ENCODE measurements around the gene SLC9A1. TPM values are rescaled to one million over a fixed set of nuclear protein-coding genes. Genes with fewer than 3 reads are reported as not detected.
"Not testable (repeated sequence)": the region's sequence is repeated elsewhere in the genome, so short reads cannot be mapped to it uniquely, and the experiment has no call there.

The SLC9A1 gene
- total RNA-seq, 1 donor from 2014 or later = 54.6 TPM

- Mint-ChIP-seq H3K9me3 (ENCODE audit: low read depth) (no peaks in the 10 kb centered on the region), H3K27me3 (ENCODE audit: low read depth) (no peaks in the 10 kb centered on the region), H3K36me3 (ENCODE audit: low read depth) (no peaks in the 10 kb centered on the region), H3K27ac (ENCODE audit: unreplicated experiment) (no peak overlapping the region), H3K4me3 (ENCODE audit: unreplicated experiment) (no peak overlapping the region), H3K4me1 (ENCODE audit: low read depth) (no peaks in the 10 kb centered on the region)
- no peak for TF ChIP-seq CTCF (IDR thresholded peaks at IDR 0.05)
- no peak for DNase-seq (ENCODE audit: low spot score)
These were observed 25.1 kb upstream of the SLC9A1 start for GRCh38 chr1:27179979-27180378.

GRCh38 chr1:27179379-27179778 is 24.5 kb upstream of the SLC9A1 start:
- TF ChIP-seq CTCF (IDR thresholded peaks at IDR 0.05) = no peak
- no peaks in the 10 kb centered on the region for H3K27me3 Mint-ChIP-seq (ENCODE audit: low read depth)
- no peak overlapping the region for H3K4me3 Mint-ChIP-seq (ENCODE audit: unreplicated experiment)
- no peaks in the 10 kb centered on the region for H3K9me3 Mint-ChIP-seq (ENCODE audit: low read depth)
- no peak overlapping the region for H3K27ac Mint-ChIP-seq (ENCODE audit: unreplicated experiment)
- no peaks in the 10 kb centered on the region for H3K36me3 Mint-ChIP-seq (ENCODE audit: low read depth)
- DNase-seq (ENCODE audit: low spot score) = no peak
- no peaks in the 10 kb centered on the region for H3K4me1 Mint-ChIP-seq (ENCODE audit: low read depth)

- peak; percentile 83 for DNase-seq (ENCODE audit: low spot score)
- Mint-ChIP-seq H3K4me1 (ENCODE audit: low read depth) (no peaks in the 10 kb centered on the region), H3K9me3 (ENCODE audit: low read depth) (no peaks in the 10 kb centered on the region), H3K27ac (ENCODE audit: unreplicated experiment) (no peak overlapping the region), H3K27me3 (ENCODE audit: low read depth) (no peaks in the 10 kb centered on the region), H3K36me3 (ENCODE audit: low read depth) (no peaks in the 10 kb centered on the region), H3K4me3 (ENCODE audit: unreplicated experiment) (no peak overlapping the region)
- no peak for TF ChIP-seq CTCF (IDR thresholded peaks at IDR 0.05)
These were observed 22.0 kb upstream of the SLC9A1 start for GRCh38 chr1:27176954-27177353.

GRCh38 chr1:27176323-27176722 is 21.4 kb upstream of the SLC9A1 start:
- no peaks in the 10 kb centered on the region for H3K36me3 Mint-ChIP-seq (ENCODE audit: low read depth)
- H3K9me3 Mint-ChIP-seq (ENCODE audit: low read depth) = no peaks in the 10 kb centered on the region
- no peaks in the 10 kb centered on the region for H3K27me3 Mint-ChIP-seq (ENCODE audit: low read depth)
- DNase-seq (ENCODE audit: low spot score) = no peak
- no peaks in the 10 kb centered on the region for H3K4me1 Mint-ChIP-seq (ENCODE audit: low read depth)
- H3K4me3 Mint-ChIP-seq (ENCODE audit: unreplicated experiment) = no peak overlapping the region
- H3K27ac Mint-ChIP-seq (ENCODE audit: unreplicated experiment) = no peak overlapping the region
- no peak for TF ChIP-seq CTCF (IDR thresholded peaks at IDR 0.05)

- H3K4me3 Mint-ChIP-seq (ENCODE audit: unreplicated experiment); H3K4me1 Mint-ChIP-seq (ENCODE audit: low read depth); H3K27ac Mint-ChIP-seq (ENCODE audit: unreplicated experiment); H3K36me3 Mint-ChIP-seq (ENCODE audit: low read depth); DNase-seq (ENCODE audit: low spot score); H3K9me3 Mint-ChIP-seq (ENCODE audit: low read depth); H3K27me3 Mint-ChIP-seq (ENCODE audit: low read depth): not testable (repeated sequence)
These were observed 18.1 kb upstream of the SLC9A1 start for GRCh38 chr1:27172992-27173391.

GRCh38 chr1:27166929-27167328 is 12.0 kb upstream of the SLC9A1 start:
- no peaks in the 10 kb centered on the region for H3K27me3 Mint-ChIP-seq (ENCODE audit: low read depth)
- no peak overlapping the region for H3K27ac Mint-ChIP-seq (ENCODE audit: unreplicated experiment)
- H3K36me3 Mint-ChIP-seq (ENCODE audit: low read depth) = no peaks in the 10 kb centered on the region
- no peak for DNase-seq (ENCODE audit: low spot score)
- TF ChIP-seq CTCF (IDR thresholded peaks at IDR 0.05) = no peak
- H3K4me1 Mint-ChIP-seq (ENCODE audit: low read depth) = no peaks in the 10 kb centered on the region
- H3K4me3 Mint-ChIP-seq (ENCODE audit: unreplicated experiment) = no peak overlapping the region
- H3K9me3 Mint-ChIP-seq (ENCODE audit: low read depth) = no peaks in the 10 kb centered on the region
